Measurements from ENCODE around the gene THSD4.

THSD4 gene

GRCh38 chr15:71654720-71655174, 539.5 kb downstream of the THSD4 start:
- H3K23ac ChIP-seq (ENCODE audit: low read length in 2 of 2): no peak overlapping the region
- no peak overlapping the region for H4K91ac ChIP-seq (ENCODE audit: low read length)
- H3K27ac ChIP-seq (ENCODE audit: low read length, poor library complexity, severe bottlenecking): no peak overlapping the region
- H3K4me3 ChIP-seq (ENCODE audit: insufficient read depth in 1 of 2, low read depth in 1 of 2, low read length in 2 of 2): no peak overlapping the region
- H3K4me2 ChIP-seq (ENCODE audit: low read length, poor library complexity, severe bottlenecking): no peak overlapping the region
- no peaks in the 10 kb centered on the region for H3K9me3 ChIP-seq (ENCODE audit: control insufficient read depth, low read length)
- no peak overlapping the region for H3K9ac ChIP-seq (ENCODE audit: low read length)
- H3K27me3 ChIP-seq (ENCODE audit: control insufficient read depth in 1 of 2, insufficient read depth in 1 of 2, low read length in 2 of 2): no peaks in the 10 kb centered on the region
- H2AFZ ChIP-seq (ENCODE audit: low read depth, low read length): no peak overlapping the region
- H2BK5ac ChIP-seq (ENCODE audit: low read depth, low read length, poor library complexity, severe bottlenecking): no peak overlapping the region
- WGBS: 97% methylated on average over 3 of the region's 3 CpGs
- no peak for DNase-seq
- no peak overlapping the region for H2BK120ac ChIP-seq (ENCODE audit: low read depth, low read length)
- no peak overlapping the region for H2AK5ac ChIP-seq (ENCODE audit: low read length, severe bottlenecking)
- H2BK15ac ChIP-seq (ENCODE audit: low read depth, poor library complexity, severe bottlenecking): no peak overlapping the region
- no peak overlapping the region for H3K18ac ChIP-seq (ENCODE audit: low read depth in 1 of 2, low read length in 2 of 2)
- no peak overlapping the region for H3K14ac ChIP-seq (ENCODE audit: low read length in 2 of 2)
- no peaks in the 10 kb centered on the region for H3K79me1 ChIP-seq (replicated peaks; ENCODE audit: low read length, poor library complexity, severe bottlenecking)
- H3K36me3 ChIP-seq (ENCODE audit: control insufficient read depth in 1 of 2, insufficient read depth in 2 of 2, low read depth in 1 of 2, low read length in 2 of 2): no peaks in the 10 kb centered on the region
- no peak overlapping the region for H2BK12ac ChIP-seq (ENCODE audit: low read length in 2 of 2)
- H3K4me1 ChIP-seq (ENCODE audit: control insufficient read depth, insufficient read depth, low read depth, low read length): peaks cover 2% of the 10 kb centered on the region
- no peak overlapping the region for H3K4ac ChIP-seq (ENCODE audit: low read depth in 1 of 2, low read length in 2 of 2)
- H4K8ac ChIP-seq (ENCODE audit: low read length): no peak overlapping the region

GRCh38 chr15:71656425-71656824, 541.2 kb downstream of the THSD4 start:
- DNase-seq: no peak
- no peak overlapping the region for H3K9ac ChIP-seq (ENCODE audit: low read length)
- no peak overlapping the region for H2BK15ac ChIP-seq (ENCODE audit: low read depth, poor library complexity, severe bottlenecking)
- H3K4ac ChIP-seq (ENCODE audit: low read depth in 1 of 2, low read length in 2 of 2): no peak overlapping the region
- H2BK120ac ChIP-seq (ENCODE audit: low read depth, low read length): no peak overlapping the region
- no peak overlapping the region for H2AFZ ChIP-seq (ENCODE audit: low read depth, low read length)
- WGBS: 73% methylated on average over 4 of the region's 4 CpGs
- no peak overlapping the region for H3K4me2 ChIP-seq (ENCODE audit: low read length, poor library complexity, severe bottlenecking)
- H3K23ac ChIP-seq (ENCODE audit: low read length in 2 of 2): no peak overlapping the region
- H2BK5ac ChIP-seq (ENCODE audit: low read depth, low read length, poor library complexity, severe bottlenecking): no peak overlapping the region
- H3K14ac ChIP-seq (ENCODE audit: low read length in 2 of 2): no peak overlapping the region
- H3K18ac ChIP-seq (ENCODE audit: low read depth in 1 of 2, low read length in 2 of 2): no peak overlapping the region
- no peak overlapping the region for H4K8ac ChIP-seq (ENCODE audit: low read length)
- H3K4me3 ChIP-seq (ENCODE audit: insufficient read depth in 1 of 2, low read depth in 1 of 2, low read length in 2 of 2): no peak overlapping the region
- H3K9me3 ChIP-seq (ENCODE audit: control insufficient read depth, low read length): no peaks in the 10 kb centered on the region
- no peaks in the 10 kb centered on the region for H3K36me3 ChIP-seq (ENCODE audit: control insufficient read depth in 1 of 2, insufficient read depth in 2 of 2, low read depth in 1 of 2, low read length in 2 of 2)
- H2AK5ac ChIP-seq (ENCODE audit: low read length, severe bottlenecking): no peak overlapping the region
- no peaks in the 10 kb centered on the region for H3K79me1 ChIP-seq (replicated peaks; ENCODE audit: low read length, poor library complexity, severe bottlenecking)
- H3K27ac ChIP-seq (ENCODE audit: low read length, poor library complexity, severe bottlenecking): no peak overlapping the region
- H2BK12ac ChIP-seq (ENCODE audit: low read length in 2 of 2): no peak overlapping the region
- no peaks in the 10 kb centered on the region for H3K27me3 ChIP-seq (ENCODE audit: control insufficient read depth in 1 of 2, insufficient read depth in 1 of 2, low read length in 2 of 2)
- peaks cover 2% of the 10 kb centered on the region for H3K4me1 ChIP-seq (ENCODE audit: control insufficient read depth, insufficient read depth, low read depth, low read length)
- no peak overlapping the region for H4K91ac ChIP-seq (ENCODE audit: low read length)

- Histone ChIP-seq H4K91ac (ENCODE audit: low read length) (no peak overlapping the region), H2BK12ac (ENCODE audit: low read length in 2 of 2) (no peak overlapping the region), H3K14ac (ENCODE audit: low read length in 2 of 2) (no peak overlapping the region), H2BK5ac (ENCODE audit: low read depth, low read length, poor library complexity, severe bottlenecking) (no peak overlapping the region), H3K79me1 (replicated peaks; ENCODE audit: low read length, poor library complexity, severe bottlenecking) (no peaks in the 10 kb centered on the region), H3K36me3 (ENCODE audit: control insufficient read depth in 1 of 2, insufficient read depth in 2 of 2, low read depth in 1 of 2, low read length in 2 of 2) (no peaks in the 10 kb centered on the region), H3K18ac (ENCODE audit: low read depth in 1 of 2, low read length in 2 of 2) (no peak overlapping the region), H3K4me2 (ENCODE audit: low read length, poor library complexity, severe bottlenecking) (no peak overlapping the region), H3K9ac (ENCODE audit: low read length) (no peak overlapping the region), H3K4me1 (ENCODE audit: control insufficient read depth, insufficient read depth, low read depth, low read length) (no peaks in the 10 kb centered on the region), H2AFZ (ENCODE audit: low read depth, low read length) (no peak overlapping the region), H2BK120ac (ENCODE audit: low read depth, low read length) (no peak overlapping the region), H3K27me3 (ENCODE audit: control insufficient read depth in 1 of 2, insufficient read depth in 1 of 2, low read length in 2 of 2) (no peaks in the 10 kb centered on the region), H2BK15ac (ENCODE audit: low read depth, poor library complexity, severe bottlenecking) (no peak overlapping the region), H3K27ac (ENCODE audit: low read length, poor library complexity, severe bottlenecking) (no peak overlapping the region), H2AK5ac (ENCODE audit: low read length, severe bottlenecking) (no peak overlapping the region), H3K4ac (ENCODE audit: low read depth in 1 of 2, low read length in 2 of 2) (no peak overlapping the region), H3K9me3 (ENCODE audit: control insufficient read depth, low read length) (no peaks in the 10 kb centered on the region), H4K8ac (ENCODE audit: low read length) (no peak overlapping the region), H3K23ac (ENCODE audit: low read length in 2 of 2) (no peak overlapping the region), H3K4me3 (ENCODE audit: insufficient read depth in 1 of 2, low read depth in 1 of 2, low read length in 2 of 2) (no peak overlapping the region)
- WGBS: 100% methylated on average over 1 of the region's 2 CpGs
- DNase-seq: no peak
These were observed 541.9 kb downstream of the THSD4 start for GRCh38 chr15:71657141-71657540.

- no peak overlapping the region for H3K27ac ChIP-seq (ENCODE audit: low read length, poor library complexity, severe bottlenecking)
- H3K23ac ChIP-seq (ENCODE audit: low read length in 2 of 2): no peak overlapping the region
- H2BK12ac ChIP-seq (ENCODE audit: low read length in 2 of 2): no peak overlapping the region
- no peak overlapping the region for H2BK120ac ChIP-seq (ENCODE audit: low read depth, low read length)
- H2BK5ac ChIP-seq (ENCODE audit: low read depth, low read length, poor library complexity, severe bottlenecking): no peak overlapping the region
- H3K27me3 ChIP-seq (ENCODE audit: control insufficient read depth in 1 of 2, insufficient read depth in 1 of 2, low read length in 2 of 2): no peaks in the 10 kb centered on the region
- no peak overlapping the region for H4K8ac ChIP-seq (ENCODE audit: low read length)
- H3K18ac ChIP-seq (ENCODE audit: low read depth in 1 of 2, low read length in 2 of 2): no peak overlapping the region
- no peaks in the 10 kb centered on the region for H3K79me1 ChIP-seq (replicated peaks; ENCODE audit: low read length, poor library complexity, severe bottlenecking)
- no peak overlapping the region for H4K91ac ChIP-seq (ENCODE audit: low read length)
- H3K4me3 ChIP-seq (ENCODE audit: insufficient read depth in 1 of 2, low read depth in 1 of 2, low read length in 2 of 2): no peak overlapping the region
- no peaks in the 10 kb centered on the region for H3K36me3 ChIP-seq (ENCODE audit: control insufficient read depth in 1 of 2, insufficient read depth in 2 of 2, low read depth in 1 of 2, low read length in 2 of 2)
- no peak overlapping the region for H2AK5ac ChIP-seq (ENCODE audit: low read length, severe bottlenecking)
- H3K4ac ChIP-seq (ENCODE audit: low read depth in 1 of 2, low read length in 2 of 2): no peak overlapping the region
- no peak overlapping the region for H3K14ac ChIP-seq (ENCODE audit: low read length in 2 of 2)
- H3K9me3 ChIP-seq (ENCODE audit: control insufficient read depth, low read length): no peaks in the 10 kb centered on the region
- DNase-seq: no peak
- H2AFZ ChIP-seq (ENCODE audit: low read depth, low read length): no peak overlapping the region
- H3K9ac ChIP-seq (ENCODE audit: low read length): no peak overlapping the region
- no peak overlapping the region for H2BK15ac ChIP-seq (ENCODE audit: low read depth, poor library complexity, severe bottlenecking)
- H3K4me2 ChIP-seq (ENCODE audit: low read length, poor library complexity, severe bottlenecking): no peak overlapping the region
- H3K4me1 ChIP-seq (ENCODE audit: control insufficient read depth, insufficient read depth, low read depth, low read length): no peaks in the 10 kb centered on the region
- 80% methylated on average over 6 of the region's 7 CpGs for WGBS
These were observed 542.8 kb downstream of the THSD4 start for GRCh38 chr15:71658036-71658435.
